Measurements from ENCODE around the gene RPL3. TPM values are rescaled to one million over a fixed set of nuclear protein-coding genes. Genes with fewer than 3 reads are reported as not detected.
A peak's percentile ranks its signal among the peaks of the same experiment; 100 is the strongest.

RPL3 gene
- total and polyA plus RNA-seq, 4 donors, result 1,521 to 2,749 (median 1,961) TPM

DNA sequence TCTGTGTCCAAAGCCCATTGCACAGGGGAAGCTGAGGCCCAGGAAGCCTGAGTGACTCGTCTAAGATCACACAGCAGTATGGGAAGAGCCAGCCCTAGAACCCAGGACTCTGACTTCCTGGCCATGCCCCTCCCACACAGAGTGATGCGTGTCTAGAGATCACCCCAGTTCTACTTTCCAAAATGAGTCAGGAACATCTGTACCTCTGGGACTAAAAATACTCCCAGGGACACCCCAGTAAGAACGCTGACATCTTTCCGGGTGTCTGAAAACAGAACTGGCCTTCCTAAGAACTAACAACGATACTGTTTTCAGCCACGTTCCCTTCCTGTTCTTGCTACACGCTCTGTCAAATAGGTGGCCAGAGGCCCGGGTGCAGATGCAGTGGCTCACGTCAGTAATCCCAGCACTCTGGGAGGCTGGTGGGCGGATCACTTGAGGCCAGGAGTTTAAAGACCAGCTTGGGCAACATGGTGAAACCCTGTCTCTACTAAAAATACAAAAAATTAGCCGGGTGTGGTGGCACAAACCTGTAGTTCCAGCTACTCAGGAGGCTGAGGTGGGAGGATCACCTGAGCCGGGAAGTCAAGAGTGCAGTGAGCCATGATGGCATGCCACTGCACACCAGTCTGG is 52.9 kb downstream of the RPL3 start:
- ATAC-seq (ENCODE audit: insufficient read depth, low FRiP score), result no peak

DNA sequence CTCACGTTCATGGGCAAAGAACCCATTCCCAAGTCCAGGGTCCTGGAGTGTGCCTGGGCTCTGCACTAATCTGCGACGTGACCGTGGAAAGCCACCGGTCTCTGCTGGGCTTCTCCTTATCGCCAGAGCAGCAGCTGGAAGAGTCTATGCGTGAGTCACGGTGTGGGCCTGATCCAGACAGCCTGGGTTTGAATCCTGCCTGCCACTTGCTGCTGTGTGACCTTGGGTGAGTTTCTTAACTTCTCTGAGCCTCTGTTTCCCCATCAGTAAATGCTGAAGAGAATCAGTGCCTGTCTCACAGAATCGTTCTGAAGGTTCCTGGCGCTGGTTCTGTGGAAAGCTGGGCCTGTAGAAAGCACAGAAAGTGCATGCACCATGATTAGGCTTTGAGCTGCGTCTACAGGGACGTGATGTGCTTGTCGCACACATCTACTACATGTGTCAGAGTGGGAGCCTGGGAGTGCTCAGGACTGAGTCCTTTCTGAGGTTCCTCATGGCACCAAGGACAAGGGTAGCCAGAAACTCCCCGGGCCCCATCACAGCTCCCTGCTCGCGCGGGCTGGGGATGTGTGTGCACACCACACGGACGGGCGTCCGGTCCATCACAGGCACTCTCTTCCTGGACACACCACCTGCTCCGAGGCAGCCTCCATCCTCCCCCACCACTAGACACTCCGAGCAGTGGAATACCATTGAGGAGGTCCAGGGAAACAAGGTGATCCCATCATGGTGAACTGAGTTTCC is 54.1 kb downstream of the RPL3 start:
- ATAC-seq (ENCODE audit: insufficient read depth, low FRiP score) (no peak), DNase-seq (no peak)
- peaks cover 0 to 12% (median 3%) of the 10 kb centered on the region in 4 donors for H3K9me3 ChIP-seq (ENCODE audit: control insufficient read depth in 4 of 4, insufficient read depth in 3 of 4, low read length in 3 of 4)
- H3K27me3 ChIP-seq (ENCODE audit: control insufficient read depth in 3 of 3, insufficient read depth in 3 of 3, low read length in 2 of 3), result no peaks in the 10 kb centered on the region
- no peak overlapping the region for H3K4me3 ChIP-seq
- no peak overlapping the region for H3K27ac ChIP-seq (ENCODE audit: low read depth in 1 of 2, low read length in 1 of 2)
- H3K4me1 ChIP-seq (ENCODE audit: control insufficient read depth in 5 of 5, insufficient read depth in 5 of 5, low read length in 5 of 5), result no peaks in the 10 kb centered on the region
- TF ChIP-seq, protein P1, sequence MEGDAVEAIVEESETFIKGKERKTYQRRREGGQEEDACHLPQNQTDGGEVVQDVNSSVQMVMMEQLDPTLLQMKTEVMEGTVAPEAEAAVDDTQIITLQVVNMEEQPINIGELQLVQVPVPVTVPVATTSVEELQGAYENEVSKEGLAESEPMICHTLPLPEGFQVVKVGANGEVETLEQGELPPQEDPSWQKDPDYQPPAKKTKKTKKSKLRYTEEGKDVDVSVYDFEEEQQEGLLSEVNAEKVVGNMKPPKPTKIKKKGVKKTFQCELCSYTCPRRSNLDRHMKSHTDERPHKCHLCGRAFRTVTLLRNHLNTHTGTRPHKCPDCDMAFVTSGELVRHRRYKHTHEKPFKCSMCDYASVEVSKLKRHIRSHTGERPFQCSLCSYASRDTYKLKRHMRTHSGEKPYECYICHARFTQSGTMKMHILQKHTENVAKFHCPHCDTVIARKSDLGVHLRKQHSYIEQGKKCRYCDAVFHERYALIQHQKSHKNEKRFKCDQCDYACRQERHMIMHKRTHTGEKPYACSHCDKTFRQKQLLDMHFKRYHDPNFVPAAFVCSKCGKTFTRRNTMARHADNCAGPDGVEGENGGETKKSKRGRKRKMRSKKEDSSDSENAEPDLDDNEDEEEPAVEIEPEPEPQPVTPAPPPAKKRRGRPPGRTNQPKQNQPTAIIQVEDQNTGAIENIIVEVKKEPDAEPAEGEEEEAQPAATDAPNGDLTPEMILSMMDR (IDR thresholded peaks at IDR 0.05; ENCODE audit: control extremely low read depth, extremely low read depth), result no peak
- no peak overlapping the region for H3K9ac ChIP-seq (ENCODE audit: insufficient read depth in 1 of 2, low read length in 2 of 2)
- no peaks in the 10 kb centered on the region for H3K36me3 ChIP-seq (ENCODE audit: control insufficient read depth in 4 of 4, insufficient read depth in 4 of 4, low read length in 4 of 4)
- WGBS, 2 donors, result 90 to 93% methylated on average over 23 of the region's 23 CpGs

More for the DNA sequence above, 52.9 kb downstream of the RPL3 start:
- Histone ChIP-seq H3K4me1 (ENCODE audit: control insufficient read depth in 5 of 5, insufficient read depth in 5 of 5, low read length in 5 of 5) (no peaks in the 10 kb centered on the region), H3K4me3 (no peak overlapping the region), H3K9me3 (ENCODE audit: control insufficient read depth in 4 of 4, insufficient read depth in 3 of 4, low read length in 3 of 4) (peaks cover 0 to 4% (median under 1%) of the 10 kb centered on the region in 4 donors), H3K27ac (ENCODE audit: low read depth in 1 of 2, low read length in 1 of 2) (peak overlapping the region in 1 of 2 donors; percentile 26), H3K9ac (ENCODE audit: insufficient read depth in 1 of 2, low read length in 2 of 2) (no peak overlapping the region), H3K36me3 (ENCODE audit: control insufficient read depth in 4 of 4, insufficient read depth in 4 of 4, low read length in 4 of 4) (no peaks in the 10 kb centered on the region), H3K27me3 (ENCODE audit: control insufficient read depth in 3 of 3, insufficient read depth in 3 of 3, low read length in 2 of 3) (no peaks in the 10 kb centered on the region)
- WGBS, 2 donors, result 59 to 64% methylated on average over 12 of the region's 12 CpGs
- TF ChIP-seq, protein P1 (IDR thresholded peaks at IDR 0.05; ENCODE audit: control extremely low read depth, extremely low read depth), result no peak
- peak in 1 of 3 donors; percentile 37 for DNase-seq

DNA sequence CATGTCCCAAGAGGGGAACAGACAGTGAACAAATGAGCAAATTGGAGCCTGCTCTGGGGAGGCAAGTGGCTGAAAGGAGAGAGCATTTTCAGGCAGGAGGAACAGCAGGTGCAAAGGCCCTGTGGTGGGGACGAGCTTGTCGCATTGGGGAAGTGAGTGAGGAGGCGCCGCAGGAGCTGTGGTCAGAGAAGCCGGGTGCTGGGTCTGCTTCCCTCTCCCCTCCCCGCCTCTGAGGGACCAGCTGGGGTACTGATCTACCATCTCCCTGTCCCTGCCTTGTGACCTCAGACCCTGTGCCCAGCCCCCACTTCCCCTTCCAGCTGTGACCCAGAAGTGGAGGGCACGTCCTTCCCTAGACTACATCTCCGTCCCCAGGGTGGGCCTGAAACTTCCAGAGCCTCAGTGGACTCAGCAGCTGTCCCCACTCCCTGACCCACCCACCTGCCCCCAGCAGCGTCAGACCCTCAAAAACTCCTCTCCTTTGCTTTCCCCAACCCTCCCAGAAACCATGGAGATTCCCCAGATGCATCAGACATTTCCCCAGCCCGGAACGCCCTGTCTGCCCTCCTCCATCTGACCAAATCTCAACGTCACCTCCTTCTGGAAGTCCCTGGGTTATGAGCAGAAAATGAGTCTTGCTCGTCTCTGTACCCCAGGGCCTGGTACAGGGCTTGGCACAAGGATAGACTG is 54.9 kb downstream of the RPL3 start:
- TF ChIP-seq, protein P1 (IDR thresholded peaks at IDR 0.05; ENCODE audit: control extremely low read depth, extremely low read depth), result no peak
- H3K27ac ChIP-seq (ENCODE audit: low read depth in 1 of 2, low read length in 1 of 2), result peak overlapping the region in 1 of 2 donors; percentile 4
- no peaks in the 10 kb centered on the region for H3K4me1 ChIP-seq (ENCODE audit: control insufficient read depth in 5 of 5, insufficient read depth in 5 of 5, low read length in 5 of 5)
- 52 to 71% methylated on average over 12 to 13 of the region's 13 CpGs for WGBS, 2 donors
- ATAC-seq (ENCODE audit: insufficient read depth, low FRiP score), result no peak
- H3K36me3 ChIP-seq (ENCODE audit: control insufficient read depth in 4 of 4, insufficient read depth in 4 of 4, low read length in 4 of 4), result no peaks in the 10 kb centered on the region
- peaks cover 0 to 12% (median 3%) of the 10 kb centered on the region in 4 donors for H3K9me3 ChIP-seq (ENCODE audit: control insufficient read depth in 4 of 4, insufficient read depth in 3 of 4, low read length in 3 of 4)
- H3K9ac ChIP-seq (ENCODE audit: insufficient read depth in 1 of 2, low read length in 2 of 2), result no peak overlapping the region
- no peak overlapping the region for H3K4me3 ChIP-seq
- H3K27me3 ChIP-seq (ENCODE audit: control insufficient read depth in 3 of 3, insufficient read depth in 3 of 3, low read length in 2 of 3), result no peaks in the 10 kb centered on the region
- no peak for DNase-seq

Measured in lung (tissue), 12 donors.